GM08714 (cell line): ENCODE measurements around the gene TENT4B.

Source experiments
- H3K4me3 ChIP-seq: fragments of 200-500 bp; sonication (Bioruptor generic); 2 replicates; pipeline ENCODE4 v1.5.1; 2014; ENCODE audit warnings: mild to moderate bottlenecking, low read length, inconsistent platforms
- ZNF274 ChIP-seq: IDR thresholded peaks from 2 replicates; pipeline ENCODE4 v1.6.1; 2012; ENCODE audit warnings: mild to moderate bottlenecking, low read depth, low read length

Gene TENT4B

DNA sequence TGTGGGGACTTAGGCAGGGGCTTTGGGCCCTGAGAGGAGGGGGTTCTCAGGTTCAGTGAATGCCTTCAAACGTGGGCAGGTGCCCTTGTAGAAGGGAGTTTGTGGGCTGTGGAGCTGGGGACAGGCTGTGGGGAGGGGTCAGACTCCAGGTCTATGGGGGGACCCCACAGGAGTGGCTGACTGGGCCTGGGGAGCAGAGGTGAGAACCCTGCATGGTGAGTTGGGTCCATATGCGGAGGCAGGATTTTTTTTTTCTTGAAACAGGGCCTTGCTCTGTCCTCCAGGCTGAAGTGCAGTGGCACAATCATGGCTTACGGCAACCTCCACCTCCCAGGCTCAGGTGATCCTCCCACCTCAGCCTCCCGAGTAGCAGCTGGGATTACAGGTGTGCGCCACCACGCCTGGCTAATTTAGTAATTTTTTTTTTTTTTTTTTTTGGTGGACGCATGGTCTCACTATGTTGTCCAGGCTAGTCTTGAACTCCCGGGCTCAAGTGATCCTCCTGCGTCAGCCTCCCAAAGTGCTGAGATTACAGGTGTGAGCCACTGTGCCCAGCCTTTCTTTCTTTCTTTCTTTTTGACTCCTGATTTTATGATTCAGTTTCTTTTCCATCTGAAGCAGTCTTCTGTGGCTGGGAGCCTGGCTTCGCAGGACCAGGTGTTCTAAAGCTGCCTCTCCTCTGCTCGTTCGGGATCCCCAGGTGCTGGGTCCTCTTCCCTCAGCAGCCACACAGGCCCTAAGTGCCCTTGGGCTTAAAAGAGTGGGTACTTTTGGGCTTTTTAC lies 94.2 kb downstream of the TENT4B start:
- TF ChIP-seq ZNF274: no peak
- no peak overlapping the region for H3K4me3 ChIP-seq

DNA sequence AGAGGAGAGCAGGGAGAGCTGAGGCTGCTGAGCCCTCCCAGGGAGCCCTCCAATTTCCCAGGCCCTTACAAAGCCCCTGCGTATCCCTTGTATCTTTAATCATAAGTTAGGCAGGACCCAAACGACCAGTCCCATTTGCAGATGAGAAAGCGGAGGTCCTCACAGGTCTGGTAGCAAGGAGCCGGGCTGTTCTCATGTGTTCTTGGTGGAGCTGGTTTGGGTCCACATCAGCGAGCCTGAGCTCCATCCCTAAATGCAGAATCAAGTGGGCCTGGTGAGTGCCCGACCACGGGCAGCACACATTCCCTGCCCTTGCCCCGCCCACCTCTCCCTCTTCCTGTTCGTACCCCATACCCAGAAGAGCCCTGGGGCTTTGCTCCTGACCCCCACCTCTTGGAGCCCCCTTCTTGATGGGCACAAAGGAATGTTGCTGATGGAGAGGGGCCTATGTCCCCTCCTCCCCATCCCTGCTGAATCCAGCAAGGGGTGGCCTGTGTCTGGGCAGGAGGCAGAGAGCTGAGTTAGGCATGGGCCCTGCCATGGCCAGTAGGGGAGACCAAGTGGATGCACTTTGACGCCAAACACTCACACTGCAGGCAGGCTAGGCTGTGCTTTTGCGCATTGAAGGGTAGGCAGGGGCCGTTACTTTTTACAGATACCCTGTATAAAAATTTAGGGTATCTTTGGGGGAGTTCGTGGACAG lies 95.0 kb downstream of the TENT4B start:
- no peak for TF ChIP-seq ZNF274
- no peak overlapping the region for H3K4me3 ChIP-seq

DNA sequence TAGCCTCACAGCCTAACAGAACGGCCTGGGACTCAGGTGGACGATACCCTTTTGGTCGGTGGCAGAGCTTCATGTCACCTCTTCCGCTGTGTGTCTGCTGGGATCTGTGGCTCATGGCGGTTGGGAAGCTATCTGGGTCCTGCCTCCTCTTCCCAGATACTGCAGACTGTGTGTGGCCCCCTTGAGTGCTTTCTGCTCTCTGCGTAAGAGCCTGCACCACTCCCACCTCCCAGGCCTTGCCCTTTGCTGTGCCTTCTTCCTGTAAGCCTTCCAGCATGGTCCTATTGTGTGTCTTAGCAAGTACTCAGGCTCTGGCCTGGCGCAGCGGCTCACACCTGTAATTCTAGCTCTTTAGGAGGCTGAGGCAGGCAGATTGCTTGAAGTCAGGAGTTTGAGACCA lies 95.7 kb downstream of the TENT4B start:
- no peak for TF ChIP-seq ZNF274
- H3K4me3 ChIP-seq: no peak overlapping the region

DNA sequence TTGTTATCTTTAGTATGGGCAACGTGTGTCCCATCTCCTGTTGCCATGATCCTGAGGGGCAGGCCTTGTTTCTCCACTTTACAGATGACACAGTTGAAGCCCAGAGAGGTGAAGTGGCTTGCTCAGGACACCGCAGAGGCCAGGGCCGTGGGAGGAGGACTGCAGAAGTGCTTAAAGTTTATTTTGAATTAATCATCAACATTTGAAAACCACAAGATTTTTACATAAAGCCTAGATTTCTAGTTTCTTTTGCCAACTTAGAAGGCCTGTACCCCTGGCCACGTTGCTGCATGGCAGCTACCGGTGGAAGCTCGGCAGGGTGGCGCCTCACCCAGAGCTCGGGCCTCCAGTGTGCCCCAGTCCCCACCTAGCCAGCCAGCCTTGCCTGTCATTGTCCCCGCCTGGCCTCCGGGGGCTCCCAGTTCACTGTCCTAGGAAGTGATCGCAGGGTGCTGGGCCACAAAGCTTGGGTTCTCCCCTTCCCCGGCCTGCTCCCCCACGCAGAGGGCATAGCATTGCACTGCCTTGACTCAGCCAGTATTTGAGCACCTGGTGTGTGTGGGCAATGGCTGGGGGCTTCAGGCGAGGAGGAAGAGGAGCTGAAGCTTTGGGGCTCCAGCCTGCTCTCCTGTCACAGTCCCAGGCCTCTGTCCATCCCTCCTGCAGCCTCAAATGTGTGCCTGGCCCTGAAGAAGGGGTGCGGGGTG lies 98.4 kb downstream of the TENT4B start:
- H3K4me3 ChIP-seq: no peak overlapping the region
- no peak for TF ChIP-seq ZNF274

DNA sequence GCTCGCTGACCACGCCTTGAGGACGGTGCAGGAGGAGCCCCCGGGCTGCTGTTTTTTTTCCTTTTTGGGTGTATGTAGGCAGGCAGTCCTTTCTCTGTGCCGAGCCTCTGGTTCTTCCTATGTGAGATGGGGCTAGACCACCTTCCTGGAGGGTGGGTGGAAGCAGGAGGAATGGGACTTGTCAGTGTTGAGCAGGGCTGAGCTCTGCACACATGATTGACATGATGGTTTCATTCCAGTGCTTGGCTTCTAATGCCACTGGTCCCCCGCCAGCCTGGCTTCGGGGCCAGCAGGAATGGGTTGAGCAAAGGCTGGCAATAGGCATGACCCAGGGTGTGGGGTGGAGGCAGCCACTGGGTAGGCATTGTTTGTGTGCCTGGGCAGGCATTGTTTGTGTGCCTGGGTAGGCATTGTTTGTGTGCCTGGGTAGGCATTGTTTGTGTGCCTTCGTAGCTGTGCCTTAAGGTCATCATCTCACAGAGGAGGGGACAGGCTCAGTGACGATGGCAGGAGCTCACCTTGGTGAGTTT lies 99.0 kb downstream of the TENT4B start:
- H3K4me3 ChIP-seq: no peak overlapping the region
- TF ChIP-seq ZNF274: no peak

DNA sequence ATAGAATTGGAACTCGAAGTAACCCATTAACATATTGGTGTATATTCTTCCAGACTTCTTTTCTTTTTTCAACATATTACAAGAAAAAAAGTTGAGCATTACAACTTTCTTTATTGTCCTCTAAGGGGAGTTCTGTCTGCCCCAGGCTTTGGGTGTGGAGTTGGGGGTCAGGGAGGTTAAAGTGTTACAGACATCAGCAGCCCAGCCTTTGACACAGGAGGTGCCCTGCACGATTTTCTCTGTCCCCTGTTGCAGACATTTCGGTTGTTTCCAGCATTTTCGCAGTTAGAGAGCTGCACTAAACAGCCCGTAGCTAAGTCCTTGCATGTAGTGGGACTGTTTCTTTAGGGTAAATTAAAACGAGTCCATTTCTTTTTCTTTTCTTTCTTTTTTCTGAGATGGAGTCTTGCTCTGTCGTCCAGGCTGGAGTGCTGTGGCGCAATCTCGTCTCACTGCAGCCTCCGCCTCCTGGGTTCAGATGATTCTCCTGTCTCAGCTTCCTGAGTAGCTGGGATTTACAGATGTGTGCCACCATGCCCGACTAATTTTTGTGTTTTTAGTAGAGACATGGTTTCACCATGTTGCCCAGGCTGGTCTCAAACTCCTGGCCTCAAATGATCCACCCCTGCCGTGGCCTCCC lies 99.9 kb downstream of the TENT4B start:
- no peak for TF ChIP-seq ZNF274
- no peak overlapping the region for H3K4me3 ChIP-seq

DNA sequence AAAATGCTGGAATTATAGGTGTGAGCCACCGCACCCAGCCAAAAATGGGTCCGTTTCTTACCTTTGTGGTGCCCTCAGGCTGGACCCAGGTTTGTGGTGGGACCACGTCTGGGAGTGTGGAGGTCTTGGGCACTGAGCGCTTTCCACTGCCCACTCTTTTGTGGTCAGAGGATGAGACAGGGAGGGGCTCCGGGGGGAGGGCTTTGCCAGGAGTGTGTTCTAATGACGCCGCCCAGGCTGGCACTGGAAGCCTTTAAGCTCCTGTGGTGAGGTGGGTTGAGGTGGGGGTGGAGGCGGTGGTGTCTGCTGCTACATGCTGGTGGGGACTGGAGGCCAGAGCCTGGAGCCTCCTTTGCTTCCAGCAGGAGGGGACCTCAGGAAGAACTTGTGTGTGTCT lies 100.4 kb downstream of the TENT4B start:
- TF ChIP-seq ZNF274: no peak
- no peak overlapping the region for H3K4me3 ChIP-seq

DNA sequence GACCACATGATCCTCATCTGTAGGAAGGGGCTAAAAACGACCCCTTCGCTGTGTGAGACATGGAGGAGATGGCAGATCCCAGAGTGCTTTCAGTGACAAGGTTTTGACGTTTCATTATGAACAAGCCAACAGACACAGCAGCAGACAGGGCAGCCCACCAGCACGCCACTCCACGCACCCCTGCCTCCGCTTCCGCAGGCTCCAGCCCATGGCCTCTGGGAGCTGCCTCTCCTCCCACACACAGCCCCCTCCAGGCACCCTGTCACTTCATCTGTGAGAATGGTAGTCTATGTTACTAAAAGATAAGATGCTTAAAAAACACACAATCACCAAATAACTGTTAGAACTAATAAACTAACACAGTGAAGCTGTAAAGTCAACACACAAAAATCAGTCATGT lies 101.0 kb downstream of the TENT4B start:
- no peak overlapping the region for H3K4me3 ChIP-seq
- no peak for TF ChIP-seq ZNF274

DNA sequence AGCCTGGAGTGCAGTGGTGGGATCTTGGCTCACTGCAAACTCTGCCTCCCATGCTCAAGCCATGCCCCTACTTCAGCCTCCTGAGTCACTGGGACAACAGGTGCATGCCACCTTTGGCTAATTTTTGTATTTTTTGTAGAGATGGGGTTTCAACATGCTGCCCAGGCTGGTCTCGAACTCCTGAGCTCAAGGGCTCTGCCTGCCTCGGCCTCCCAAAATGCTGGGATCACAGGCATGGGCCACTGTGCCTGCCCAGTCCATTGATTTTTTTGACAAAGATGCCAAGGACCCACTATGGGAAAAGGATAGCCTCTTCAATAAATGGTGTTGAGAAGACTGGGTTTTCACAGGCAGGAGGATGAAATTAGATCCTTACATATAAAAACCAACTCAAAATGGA lies 102.4 kb downstream of the TENT4B start:
- H3K4me3 ChIP-seq: no peak overlapping the region
- no peak for TF ChIP-seq ZNF274

DNA sequence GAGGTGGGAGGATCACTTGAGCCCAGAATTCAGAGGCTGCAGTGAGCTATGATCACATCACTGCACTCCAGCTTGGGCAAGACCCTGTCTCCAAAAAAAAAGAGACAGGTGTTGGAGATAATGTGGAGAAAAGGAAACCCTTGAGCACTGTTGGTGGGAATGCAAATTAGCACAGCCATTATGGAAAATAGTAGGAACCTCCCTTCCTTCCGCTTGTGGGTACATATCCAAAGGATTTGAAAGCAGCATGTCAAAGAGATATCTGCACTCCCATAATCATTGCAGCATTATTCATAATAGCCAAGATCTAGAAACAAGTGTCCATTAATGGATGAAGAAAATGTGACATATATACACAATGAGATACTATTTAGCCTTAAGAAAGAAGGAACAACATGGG lies 103.5 kb downstream of the TENT4B start:
- no peak overlapping the region for H3K4me3 ChIP-seq
- no peak for TF ChIP-seq ZNF274

DNA sequence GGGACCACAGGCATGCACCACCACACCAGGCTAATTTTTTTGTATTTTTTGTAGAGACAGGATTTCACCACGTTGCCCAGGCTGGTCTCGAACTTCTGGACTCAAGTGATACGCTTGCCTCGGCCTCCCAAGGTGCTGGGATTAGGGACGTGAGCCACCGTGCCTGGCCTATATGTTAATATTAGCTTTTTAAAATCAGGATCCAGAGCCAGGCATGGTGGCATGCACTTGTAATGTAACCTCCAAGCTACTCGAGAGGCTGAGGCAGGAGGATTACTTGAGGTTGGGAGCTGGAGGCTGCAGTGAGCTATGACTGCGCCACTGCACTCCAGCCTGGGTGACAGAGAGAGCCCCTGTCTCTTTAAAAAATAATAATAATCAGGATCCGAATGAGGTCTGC lies 104.8 kb downstream of the TENT4B start:
- H3K4me3 ChIP-seq: no peak overlapping the region
- TF ChIP-seq ZNF274: no peak

DNA sequence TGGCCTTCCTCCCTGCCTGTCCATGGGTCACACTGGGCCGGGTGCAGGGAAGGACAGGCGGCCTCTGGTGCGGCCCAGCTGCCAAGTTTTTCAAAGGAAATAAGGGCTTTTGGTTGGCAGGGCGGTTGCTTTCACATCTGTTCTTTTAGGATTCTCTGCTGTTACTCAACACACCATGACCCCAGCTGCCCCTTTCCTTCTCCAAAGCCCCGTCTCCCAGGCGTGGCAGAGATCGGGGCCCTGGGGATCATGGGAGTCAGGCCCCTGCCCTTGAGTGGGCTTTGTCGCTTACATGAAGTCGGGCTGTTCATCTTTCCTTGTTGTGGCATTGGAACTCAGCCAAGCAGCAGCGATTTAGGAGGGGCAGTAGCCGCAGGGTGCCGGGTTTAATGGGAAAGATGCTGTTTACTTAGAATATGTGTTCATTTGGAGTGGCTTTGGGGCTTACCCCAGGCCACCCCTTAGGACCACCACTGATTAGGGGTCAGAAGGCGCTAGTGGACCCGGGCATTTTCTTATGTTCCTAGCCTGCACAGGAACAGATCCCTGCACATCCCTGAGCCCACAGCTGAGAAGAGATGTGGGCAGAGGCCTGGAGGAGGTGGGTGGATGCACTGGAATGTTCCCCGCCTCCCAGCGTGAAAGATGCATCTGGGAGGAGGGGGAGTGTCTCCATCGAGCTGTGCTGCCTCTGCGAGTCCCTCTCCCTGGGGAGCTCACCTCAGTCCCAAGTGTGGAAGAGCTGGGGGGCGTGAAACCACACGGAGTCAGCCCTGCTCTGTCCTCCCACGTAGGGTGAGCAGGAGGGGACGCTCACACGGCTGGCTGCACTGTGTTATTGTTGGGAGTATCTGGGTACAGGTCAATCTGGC lies 106.5 kb downstream of the TENT4B start:
- no peak overlapping the region for H3K4me3 ChIP-seq
- TF ChIP-seq ZNF274: no peak
